Measurements from ENCODE around the gene RBFOX2.

DNA sequence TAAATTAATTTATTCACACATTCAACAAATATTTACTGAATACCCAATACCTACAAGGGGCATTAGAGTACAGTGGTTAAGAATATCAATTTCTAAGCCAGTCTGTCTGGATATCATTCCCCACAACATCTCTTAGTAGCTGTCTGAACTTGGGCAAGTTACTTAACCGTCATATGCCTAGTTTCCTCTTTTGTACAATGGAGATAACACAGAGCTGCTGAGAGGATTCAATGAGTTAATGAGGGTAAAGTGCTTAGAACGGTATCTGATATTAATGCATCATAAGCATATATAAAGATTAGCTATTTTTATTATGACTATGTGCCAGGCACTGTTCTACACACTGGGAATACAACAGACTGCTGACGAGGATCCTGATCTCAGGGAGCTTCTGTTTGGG, 194.6 kb downstream of the RBFOX2 start:
- TF ChIP-seq, protein P1, sequence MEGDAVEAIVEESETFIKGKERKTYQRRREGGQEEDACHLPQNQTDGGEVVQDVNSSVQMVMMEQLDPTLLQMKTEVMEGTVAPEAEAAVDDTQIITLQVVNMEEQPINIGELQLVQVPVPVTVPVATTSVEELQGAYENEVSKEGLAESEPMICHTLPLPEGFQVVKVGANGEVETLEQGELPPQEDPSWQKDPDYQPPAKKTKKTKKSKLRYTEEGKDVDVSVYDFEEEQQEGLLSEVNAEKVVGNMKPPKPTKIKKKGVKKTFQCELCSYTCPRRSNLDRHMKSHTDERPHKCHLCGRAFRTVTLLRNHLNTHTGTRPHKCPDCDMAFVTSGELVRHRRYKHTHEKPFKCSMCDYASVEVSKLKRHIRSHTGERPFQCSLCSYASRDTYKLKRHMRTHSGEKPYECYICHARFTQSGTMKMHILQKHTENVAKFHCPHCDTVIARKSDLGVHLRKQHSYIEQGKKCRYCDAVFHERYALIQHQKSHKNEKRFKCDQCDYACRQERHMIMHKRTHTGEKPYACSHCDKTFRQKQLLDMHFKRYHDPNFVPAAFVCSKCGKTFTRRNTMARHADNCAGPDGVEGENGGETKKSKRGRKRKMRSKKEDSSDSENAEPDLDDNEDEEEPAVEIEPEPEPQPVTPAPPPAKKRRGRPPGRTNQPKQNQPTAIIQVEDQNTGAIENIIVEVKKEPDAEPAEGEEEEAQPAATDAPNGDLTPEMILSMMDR (IDR thresholded peaks at IDR 0.05) = no peak
- no peak for TF ChIP-seq EZH2 (IDR thresholded peaks at IDR 0.05; ENCODE audit: borderline replicate concordance, insufficient read depth, low read depth, low read length, poor library complexity, severe bottlenecking)

Data from B cell (primary cell).